NCI-H526 treated with DMSO at 0.1 percent for 48 hours (cell line): ENCODE data around the gene TMEM151B.
"Not testable (repeated sequence)": the region's sequence is repeated elsewhere in the genome, so short reads cannot be mapped to it uniquely, and the experiment has no call there.

Source experiments
- DNase-seq: peaks from one replicate; lab custom pipeline; 2025; lab: John Stamatoyannopoulos, UW

TMEM151B gene

DNA sequence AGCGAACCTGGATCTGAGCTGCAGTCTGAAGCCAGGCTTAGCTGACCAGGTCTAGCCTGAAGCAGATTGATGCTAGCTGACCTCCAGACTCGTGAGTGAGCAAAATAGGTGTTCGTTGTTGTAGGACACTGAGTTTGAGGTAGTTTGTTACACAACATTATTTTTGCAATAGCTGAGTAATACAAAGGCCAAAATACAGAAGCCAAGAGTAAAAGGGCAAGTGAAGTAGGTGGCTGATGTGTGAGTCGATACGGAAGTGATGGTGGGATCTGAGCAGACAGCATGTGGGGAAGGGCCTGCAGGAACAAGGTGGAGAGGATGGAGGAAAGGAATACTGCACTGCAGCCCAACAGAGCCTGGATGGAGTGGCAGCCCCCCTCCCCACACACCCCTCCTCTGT, 63.7 kb downstream of the TMEM151B start:
- no peak for DNase-seq

DNA sequence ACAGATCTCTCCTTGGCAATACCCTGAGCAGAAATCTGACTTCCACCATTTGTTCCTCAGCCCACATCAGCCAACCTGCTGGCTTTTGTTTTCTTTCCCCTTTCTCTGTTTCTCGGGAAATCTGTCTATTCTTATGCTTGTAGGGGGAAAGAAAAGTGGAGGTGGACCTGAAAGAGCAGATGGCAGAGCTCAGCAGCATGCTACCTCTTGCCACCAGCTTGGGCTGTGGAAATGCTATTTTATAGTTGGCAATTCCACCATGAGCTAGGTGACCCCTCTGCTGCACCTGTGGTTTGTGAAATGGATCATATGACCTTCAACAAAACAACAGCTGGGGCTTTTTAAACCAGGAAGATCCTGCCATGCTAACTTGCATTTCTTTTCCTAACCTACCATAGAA, 65.4 kb downstream of the TMEM151B start:
- DNase-seq, result no peak

DNA sequence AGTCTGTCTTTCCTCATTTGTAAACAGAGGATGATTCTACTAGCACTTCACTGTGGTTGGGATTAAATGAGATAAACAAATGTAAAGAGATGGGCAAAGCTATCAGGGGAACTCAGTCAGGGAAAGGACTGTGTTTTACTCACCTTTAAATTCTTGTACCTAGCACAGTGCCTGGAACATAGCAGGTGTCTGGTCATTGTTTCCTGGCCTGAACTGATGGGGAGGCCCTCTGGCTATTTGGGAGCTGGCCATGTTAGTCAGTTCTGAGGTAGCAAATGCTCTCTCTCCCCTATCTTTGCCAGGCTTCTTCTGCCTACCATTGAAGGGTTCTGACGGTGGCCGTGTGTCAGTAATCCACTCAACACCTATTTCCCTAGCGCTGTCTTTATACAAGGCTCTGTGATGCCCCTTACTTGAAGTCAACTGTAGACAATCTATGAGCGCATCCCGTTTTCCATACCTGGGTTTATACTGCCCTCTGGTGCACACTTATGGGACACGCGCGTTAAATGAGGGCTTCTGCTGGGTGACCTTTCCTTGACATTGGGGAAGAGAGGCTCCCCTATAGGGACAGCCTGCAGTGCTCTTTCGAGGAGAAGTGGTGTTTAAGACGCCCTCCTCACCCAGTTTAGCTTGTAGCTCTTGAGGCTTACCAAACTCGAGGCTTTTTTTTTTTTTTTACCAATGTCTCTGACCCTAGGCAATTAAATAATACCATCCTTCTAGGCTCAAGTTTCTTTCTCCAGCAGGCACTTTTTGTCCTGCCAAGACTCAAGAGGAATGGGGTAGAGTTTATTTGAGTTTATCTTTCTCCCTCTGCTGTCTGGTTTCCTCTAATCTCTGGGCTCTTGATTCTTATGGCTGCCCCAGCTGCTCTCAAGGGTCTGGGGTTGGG, 68.2 kb downstream of the TMEM151B start:
- peak; percentile 47 for DNase-seq

DNA sequence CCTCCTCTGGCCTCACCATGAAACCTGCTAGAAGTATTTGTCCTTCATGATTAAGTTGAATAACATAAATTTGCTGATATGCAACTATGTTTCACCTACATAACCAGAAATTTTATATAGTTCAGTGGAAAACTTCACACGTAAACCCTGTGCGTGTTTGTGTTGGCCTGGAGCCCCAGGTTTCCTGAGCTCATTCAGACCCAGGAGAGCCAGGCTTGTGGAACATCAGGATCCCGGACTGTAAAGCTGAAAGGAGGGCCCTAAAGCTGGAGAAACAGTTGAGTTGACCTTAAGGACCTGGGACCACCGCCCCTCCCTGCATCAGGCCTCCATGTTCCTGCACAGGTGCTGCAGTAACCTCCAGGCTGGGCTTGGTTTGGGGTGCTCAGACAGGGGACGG, 69.1 kb downstream of the TMEM151B start:
- DNase-seq, result no peak

DNA sequence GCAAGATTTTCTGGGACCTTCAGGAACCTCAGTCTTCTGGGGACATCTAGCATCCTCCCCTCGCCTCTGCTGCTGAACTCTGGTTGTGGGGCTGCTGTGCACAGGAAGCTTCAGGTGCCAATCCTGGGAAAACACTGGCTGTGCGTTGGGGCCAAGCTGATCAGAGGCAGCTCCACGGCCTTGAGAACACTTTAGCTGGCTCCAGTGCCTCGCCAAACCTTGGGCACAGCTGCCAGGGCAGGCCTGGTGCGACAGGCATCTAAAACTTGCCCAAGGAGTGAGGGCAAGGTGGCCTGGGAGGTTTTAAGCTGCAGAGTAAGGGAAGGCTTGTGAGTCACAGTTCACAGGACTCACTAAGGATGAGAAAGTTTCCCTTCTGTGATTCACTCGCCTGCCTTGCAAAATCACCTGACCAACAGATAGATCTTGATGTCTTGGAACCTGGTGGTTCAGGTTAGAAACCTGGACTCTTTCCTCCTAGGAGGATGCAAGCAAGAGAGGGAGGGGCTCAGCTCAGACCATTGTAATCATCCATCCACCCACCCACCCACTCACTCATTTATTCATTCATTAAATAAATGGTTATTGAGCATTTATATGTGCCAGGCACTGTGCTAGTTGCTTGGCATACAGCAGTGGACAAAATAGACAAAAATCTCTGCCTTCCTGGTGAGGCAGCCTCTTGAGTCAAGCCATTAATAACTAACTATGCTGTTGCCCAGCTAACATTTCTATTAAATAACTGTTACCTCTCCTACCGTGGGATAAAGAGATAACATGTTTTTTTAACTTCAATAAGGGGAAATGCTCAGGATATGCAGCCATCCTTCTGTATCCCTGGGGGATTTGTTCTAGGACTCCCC, 69.7 kb downstream of the TMEM151B start:
- DNase-seq, result no peak

DNA sequence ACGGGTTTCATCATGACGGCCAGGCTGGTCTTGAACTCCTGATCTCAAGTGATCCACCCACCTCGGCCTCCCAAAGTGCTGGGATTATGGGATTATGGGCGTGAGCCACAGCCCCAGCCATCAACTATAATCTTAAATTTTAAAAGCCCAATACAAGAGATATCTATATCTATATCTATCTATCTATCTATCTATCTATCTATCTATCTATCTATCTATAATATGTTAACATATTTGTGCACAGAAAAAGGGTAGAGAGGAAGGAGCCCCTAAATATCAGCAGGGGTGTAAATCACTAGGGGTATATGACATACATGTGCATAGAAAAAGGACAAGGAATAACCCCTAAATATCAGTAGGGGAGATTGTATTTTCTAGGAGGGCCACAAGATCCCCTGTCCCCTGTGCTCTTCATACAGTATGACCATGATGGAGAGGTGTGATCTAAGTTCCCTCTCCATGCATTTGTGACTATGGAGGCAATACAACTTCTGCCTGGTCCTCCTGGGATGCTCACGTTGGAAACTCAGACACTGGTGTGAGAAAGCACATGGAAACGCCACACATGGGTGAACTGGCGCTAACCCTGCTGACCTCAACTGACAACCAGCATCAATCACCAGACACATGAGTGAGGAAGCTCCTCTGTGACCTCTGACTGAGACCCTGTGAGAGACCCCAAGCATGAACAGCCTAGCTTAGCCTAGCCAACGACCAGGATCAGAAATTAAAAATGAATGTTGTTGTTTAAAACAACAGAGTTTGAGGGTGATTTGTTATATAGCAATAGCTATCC, 71.0 kb downstream of the TMEM151B start:
- DNase-seq, result no peak

DNA sequence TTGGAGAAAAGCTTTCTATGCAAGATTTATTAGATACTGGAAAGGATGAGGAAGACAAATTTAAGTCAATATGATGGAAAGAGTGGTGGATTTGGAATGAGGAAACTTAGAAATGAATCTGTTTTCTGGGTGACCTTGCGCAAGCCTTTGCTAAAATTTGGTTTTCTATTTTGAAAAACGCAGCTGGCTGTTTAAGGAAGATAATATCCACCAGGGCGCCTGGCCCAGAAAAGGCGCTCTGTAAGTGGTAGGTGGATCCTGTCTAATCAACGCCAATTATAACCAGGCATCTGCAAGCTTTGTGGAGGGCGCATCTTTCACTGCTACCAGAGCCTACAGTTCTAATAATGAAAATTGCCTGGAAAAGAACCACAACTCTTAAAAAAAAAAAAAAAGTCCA, 71.8 kb downstream of the TMEM151B start:
- DNase-seq, result no peak

DNA sequence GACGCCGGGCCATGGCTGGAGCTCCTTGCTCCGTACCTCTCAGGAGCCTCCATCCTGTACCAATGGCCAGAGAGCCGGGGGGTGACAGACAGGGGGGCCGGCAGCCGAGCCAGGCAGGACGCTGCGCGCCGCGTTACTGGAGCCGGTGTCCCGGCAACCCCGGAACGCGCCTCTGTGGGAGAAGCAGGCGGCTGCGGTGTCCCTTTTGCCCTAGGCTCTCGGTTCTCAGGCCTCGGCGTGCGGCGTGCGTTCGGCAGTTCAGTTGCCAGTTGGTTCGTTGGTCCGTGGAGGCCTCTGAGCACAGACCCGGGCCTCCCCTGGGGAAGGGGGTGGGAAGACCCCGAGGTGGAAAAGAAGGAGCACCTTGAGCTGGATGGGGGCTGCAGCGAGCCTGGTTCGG, 72.2 kb downstream of the TMEM151B start, which contains the start of gene SPATS1:
Gene SPATS1, plus strand, starts transcription at position 162 of the 400 bp plus-strand sequence. CDS start 446 bp downstream, outside the sequence.
- DNase-seq, result no peak

DNA sequence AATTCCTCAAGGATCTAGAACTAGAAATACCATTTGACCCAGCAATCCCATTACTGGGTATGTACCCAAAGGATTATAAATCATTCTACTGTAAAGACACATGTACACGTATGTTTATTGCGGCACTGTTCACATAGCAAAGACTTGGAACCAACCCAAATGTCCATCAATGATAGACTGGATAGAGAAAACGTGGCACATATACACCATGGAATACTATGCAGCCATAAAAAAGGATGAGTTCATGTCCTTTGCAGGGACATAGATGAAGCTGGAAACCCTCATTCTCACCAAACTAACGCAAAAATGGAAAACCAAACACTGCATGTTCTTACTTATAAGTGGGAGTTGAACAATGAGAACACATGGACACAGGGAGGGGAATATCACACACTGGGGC, 76.6 kb downstream of the TMEM151B start:
- DNase-seq, result not testable (repeated sequence)

DNA sequence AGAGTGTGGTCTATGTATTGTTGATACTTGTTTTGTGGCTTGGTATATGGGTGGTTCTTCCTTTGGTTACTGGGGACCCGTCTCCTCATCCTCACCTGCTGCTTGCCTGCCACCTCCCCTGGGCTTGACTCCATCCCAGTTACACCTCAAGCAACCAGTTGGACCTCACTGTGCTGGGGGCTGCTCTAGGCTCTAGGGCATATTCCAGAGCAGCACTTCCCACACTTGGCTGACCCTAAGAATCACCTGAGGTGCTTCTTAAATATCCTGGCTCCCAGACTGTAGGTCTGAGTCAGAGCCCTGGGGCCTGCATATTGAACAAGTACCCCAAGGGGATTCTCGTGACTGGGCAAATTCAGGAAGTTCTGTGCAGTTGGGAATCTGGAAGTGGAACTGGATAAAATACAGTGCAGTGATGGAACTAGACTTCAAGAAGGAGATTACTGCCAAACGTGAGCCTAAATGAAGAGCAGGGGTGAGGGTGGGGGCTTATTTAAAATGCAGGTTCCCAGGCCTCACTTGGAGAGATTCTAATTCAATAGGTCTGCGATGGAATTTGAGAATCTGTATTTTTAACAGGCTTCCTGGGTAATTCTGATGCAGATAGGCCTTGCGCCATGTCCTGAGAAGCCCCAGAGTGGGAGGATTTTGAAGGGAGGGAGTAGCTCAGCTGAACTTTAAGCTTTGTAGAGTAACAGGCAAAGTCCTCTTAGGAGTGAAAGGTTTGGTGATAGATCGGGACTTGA, 79.8 kb downstream of the TMEM151B start:
- DNase-seq, result no peak

DNA sequence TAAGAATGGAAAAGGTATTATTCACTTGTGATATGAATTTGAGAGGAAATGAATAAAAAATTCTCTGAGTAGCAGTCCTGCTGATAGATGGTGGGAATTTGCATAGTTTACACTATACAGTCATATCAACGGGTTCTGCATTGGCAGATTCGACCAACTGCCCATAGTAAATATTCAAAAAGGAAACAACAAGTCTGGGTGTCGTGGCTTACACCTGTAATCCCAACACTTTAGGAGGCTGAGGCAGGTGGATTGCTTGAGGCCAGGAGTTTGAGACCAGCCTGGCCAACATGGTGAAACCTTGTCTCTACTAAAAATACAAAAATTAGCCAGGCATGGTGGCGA, 80.4 kb downstream of the TMEM151B start:
- DNase-seq, result peak; percentile 50

DNA sequence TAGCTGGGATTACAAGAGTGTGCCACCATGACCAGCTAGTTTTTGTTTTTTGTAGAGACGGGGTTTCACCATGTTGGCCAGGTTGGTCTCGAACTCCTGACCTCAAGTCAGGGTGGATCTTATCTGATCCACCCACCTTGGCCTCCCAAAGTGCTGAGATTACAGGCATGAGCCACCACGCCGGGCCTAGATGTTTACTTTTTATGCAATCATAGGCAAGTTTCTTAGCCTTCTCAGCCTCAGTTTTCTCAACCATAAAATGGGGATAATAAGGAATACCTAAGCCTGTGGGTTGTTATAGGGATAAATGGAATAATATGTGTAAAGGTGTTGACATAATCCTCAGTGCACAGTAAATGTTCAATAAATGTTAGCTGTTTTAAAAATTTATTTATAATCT, 82.0 kb downstream of the TMEM151B start:
- no peak for DNase-seq

DNA sequence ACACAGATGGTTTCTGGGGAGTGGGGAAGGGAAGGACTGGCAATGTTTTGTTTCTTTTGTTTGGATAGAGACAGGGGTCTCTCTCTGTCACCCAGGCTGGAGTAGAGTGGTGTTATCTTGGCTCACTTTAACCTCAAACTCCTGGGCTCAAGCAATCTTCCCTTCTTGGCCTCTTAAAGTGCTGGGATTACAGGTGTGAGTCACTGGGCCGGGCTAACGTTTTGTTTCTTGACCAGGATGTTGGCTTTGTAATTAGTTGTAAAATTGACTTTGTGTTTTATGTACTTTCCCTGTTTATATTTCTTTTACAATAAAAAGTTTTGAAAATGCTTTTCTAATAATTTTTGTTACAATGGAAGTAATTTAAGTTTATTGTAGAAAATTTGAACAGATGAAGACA, 83.1 kb downstream of the TMEM151B start:
- no peak for DNase-seq

DNA sequence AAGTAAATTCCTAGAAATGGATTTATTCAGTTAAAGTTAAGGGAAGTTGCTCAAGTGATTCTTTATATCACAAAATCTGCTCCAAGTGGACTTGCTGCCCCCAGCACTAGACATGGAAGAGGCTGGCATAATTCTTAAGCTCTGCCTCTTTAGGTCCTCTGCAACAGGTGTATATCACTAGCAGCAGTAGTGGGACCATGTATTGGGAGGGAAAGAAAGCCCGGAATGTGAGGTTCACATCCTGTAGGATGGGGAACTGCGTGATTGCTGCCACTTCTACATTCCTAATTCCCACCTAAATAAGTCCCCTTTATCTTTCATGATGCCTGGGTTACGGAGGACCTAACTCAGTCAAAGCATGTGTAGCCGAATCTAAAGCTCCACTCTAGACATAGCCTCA, 85.4 kb downstream of the TMEM151B start:
- no peak for DNase-seq

DNA sequence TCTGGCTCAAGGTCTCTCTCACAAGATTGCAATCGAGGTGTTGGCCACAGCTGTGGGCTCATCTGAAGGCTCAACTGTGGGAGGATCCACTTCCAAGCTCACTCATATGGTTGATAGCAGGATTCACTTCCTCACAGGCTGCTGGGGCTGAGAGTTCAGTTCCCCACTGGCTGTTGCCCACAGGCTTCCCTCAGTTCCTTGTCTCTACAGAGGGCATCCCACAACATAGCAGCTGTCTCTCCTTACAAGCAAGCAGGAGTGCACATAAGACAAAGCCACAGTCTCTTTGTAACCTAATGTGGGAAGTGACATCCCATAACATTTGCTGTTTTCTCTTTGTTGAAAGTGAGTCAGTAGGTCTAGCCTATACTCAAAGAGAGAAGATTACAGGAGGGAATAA, 86.2 kb downstream of the TMEM151B start:
- DNase-seq, result no peak
